K562 (cell line): ENCODE measurements around the gene EML6. TPM values are rescaled to one million over a fixed set of nuclear protein-coding genes. Genes with fewer than 3 reads are reported as not detected.
A peak's percentile ranks its signal among the peaks of the same experiment; 100 is the strongest.

ENCODE experiments used
- CBX3 ChIP-seq, 2 experiments: IDR thresholded peaks; 1 replicate in 1 of 2; 2 replicates in 1 of 2; pipeline ENCODE4 v1.6.1; 2012; ENCODE audit warnings: inconsistent platforms in 2 of 2, low read length in 2 of 2, borderline replicate concordance in 1 of 2, control low read depth in 1 of 2
- CREB1 ChIP-seq, 2 experiments: sonication (generic) in 1 of 2; formaldehyde crosslinking in 1 of 2; IDR thresholded peaks; 2 replicates each; pipeline versions ENCODE4 v1.6.1 to v1.8.0; 2012 to 2022; ENCODE audit warnings: inconsistent platforms in 1 of 2, mild to moderate bottlenecking in 1 of 2, missing genetic modification reagents in 1 of 2, moderate library complexity in 1 of 2
- ELF1 ChIP-seq: fragments of 200-800 bp; sonication (Bioruptor generic); IDR thresholded peaks from 2 replicates; pipeline ENCODE4 v1.6.1; 2016; ENCODE audit warnings: missing genetic modification characterization, missing compliant biosample characterization
- FOXP1 ChIP-seq: sonication (generic); formaldehyde crosslinking; IDR thresholded peaks from 2 replicates; pipeline ENCODE4 v1.8.0; 2022; ENCODE audit warnings: mild to moderate bottlenecking, missing genetic modification reagents
- IFI16 ChIP-seq: fragments of 250-450 bp; sonication (Bioruptor Pico); IDR thresholded peaks from 2 replicates; pipeline ENCODE4 v2.1.2; 2022; ENCODE audit warnings: mild to moderate bottlenecking, inconsistent platforms
- JUNB ChIP-seq: fragments of 450-650 bp; formaldehyde crosslinking; conservative IDR thresholded peaks from 2 replicates; pipeline ENCODE4 v1.4.0; 2020; ENCODE audit warnings: mild to moderate bottlenecking
- L3MBTL2 ChIP-seq: fragments of 450-650 bp; IDR thresholded peaks from 2 replicates; pipeline ENCODE4 v1.6.1; 2016; ENCODE audit warnings: mild to moderate bottlenecking, moderate library complexity
- LEF1 ChIP-seq: fragments of 450-650 bp; IDR thresholded peaks from 2 replicates; pipeline ENCODE4 v1.6.1; 2016; ENCODE audit warnings: mild to moderate bottlenecking
- MAX ChIP-seq: sonication (generic); formaldehyde crosslinking; IDR thresholded peaks from 2 replicates; pipeline ENCODE4 v1.9.0; 2022; ENCODE audit warnings: mild to moderate bottlenecking, missing genetic modification reagents
- NCOA4 ChIP-seq: fragments of 450-650 bp; IDR thresholded peaks from 2 replicates; pipeline ENCODE4 v1.6.1; 2018; ENCODE audit warnings: mild to moderate bottlenecking; ENCODE audit not compliant: partially characterized antibody
- NR2C2 ChIP-seq, 2 experiments: fragments of 200-800 bp in 1 of 2; sonication (Bioruptor generic) in 1 of 2; sonication (generic) in 1 of 2; formaldehyde crosslinking in 1 of 2; IDR thresholded peaks; 2 replicates each; pipeline versions ENCODE4 v1.6.1 to v1.8.0; 2016 to 2022; ENCODE audit warnings: mild to moderate bottlenecking in 1 of 2, missing compliant biosample characterization in 1 of 2, missing genetic modification characterization in 1 of 2, missing genetic modification reagents in 1 of 2
- NUFIP1 ChIP-seq: fragments of 450-650 bp; IDR thresholded peaks from 2 replicates; pipeline ENCODE4 v1.6.1; 2018; ENCODE audit not compliant: partially characterized antibody
- POLR2AphosphoS2 ChIP-seq: IDR thresholded peaks from 2 replicates; pipeline ENCODE4 v1.6.1; 2012; ENCODE audit warnings: low read length, improper control_type of control experiment
- RBM25 ChIP-seq: fragments of 200-400 bp; formaldehyde crosslinking; IDR thresholded peaks from 2 replicates; pipeline ENCODE4 v1.6.1; 2018; ENCODE audit warnings: low read length, low read depth, moderate library complexity; ENCODE audit not compliant: severe bottlenecking
- RFX1 ChIP-seq: fragments of 450-650 bp; IDR thresholded peaks from 2 replicates; pipeline ENCODE4 v1.6.1; 2016; ENCODE audit warnings: mild to moderate bottlenecking, moderate library complexity
- SMAD4 ChIP-seq: fragments of 250-450 bp; sonication (Bioruptor Pico); conservative IDR thresholded peaks from 2 replicates; pipeline ENCODE4 v1.8.0; 2021; ENCODE audit warnings: inconsistent platforms, mild to moderate bottlenecking, moderate library complexity
- SMARCE1 ChIP-seq: fragments of 450-650 bp; IDR thresholded peaks from 2 replicates; pipeline ENCODE4 v1.7.1; 2016; ENCODE audit warnings: mild to moderate bottlenecking
- SMC3 ChIP-seq: conservative IDR thresholded peaks from 2 replicates; pipeline ENCODE4 v1.6.1; 2011; ENCODE audit warnings: low read depth, low read length, improper control_type of control experiment; ENCODE audit not compliant: insufficient read depth
- TAF9B ChIP-seq: fragments of 450-650 bp; IDR thresholded peaks from 2 replicates; pipeline ENCODE4 v1.6.1; 2018; ENCODE audit warnings: mild to moderate bottlenecking; ENCODE audit not compliant: partially characterized antibody
- TRIM24 ChIP-seq, 2 experiments: fragments of 450-650 bp; IDR thresholded peaks; 2 replicates each; pipeline ENCODE4 v1.6.1; 2016
- YBX1 ChIP-seq: fragments of 450-650 bp; IDR thresholded peaks from 2 replicates; pipeline ENCODE4 v1.7.1; 2016; ENCODE audit warnings: mild to moderate bottlenecking
- ZBTB12 ChIP-seq: fragments of 250-450 bp; sonication (Bioruptor Pico); IDR thresholded peaks from 2 replicates; pipeline ENCODE4 v1.4.0; 2020
- ZBTB8A ChIP-seq: fragments of 450-650 bp; IDR thresholded peaks from 2 replicates; pipeline ENCODE4 v1.6.1; 2018; ENCODE audit warnings: mild to moderate bottlenecking, moderate library complexity; ENCODE audit not compliant: partially characterized antibody
- polyA plus RNA-seq, 8 experiments: library from polyadenylated mRNA; depleted of rRNA in 4 of 8; stranded (reverse) in 5 of 8; unstranded in 3 of 8; fragments of >200 nt; fragmentation: Nextera tagmentation in 2 of 8; fragmentation: Illumina TruSeq in 1 of 8; extraction: Ambion mirVana in 2 of 8; extraction: Trizol in 1 of 8; gene quantifications; 2 replicates each; pipeline versions ENCODE4 v1.2.1 to v1.2.3, GENCODE V29; 2011 to 2014; ENCODE audit warnings: inconsistent platforms in 1 of 8, missing spikeins in 1 of 8
- total RNA-seq, 7 experiments: library from RNA; depleted of rRNA in 6 of 7; stranded (reverse); fragments of >200 nt in 6 of 7; fragmentation: Illumina TruSeq in 2 of 7; extraction: Trizol in 2 of 7; gene quantifications; 2 replicates each; pipeline versions ENCODE4 v1.2.1 to v1.2.3, GENCODE V29; 2011 to 2021; ENCODE audit warnings: low replicate concordance in 1 of 7
- TF ChIP-seq, protein P1 (sequence below): fragments of 200-800 bp; sonication (Bioruptor generic); IDR thresholded peaks from 2 replicates; pipeline ENCODE4 v1.6.1; 2017; ENCODE audit warnings: missing genetic modification characterization, missing compliant biosample characterization
- TF ChIP-seq, protein P2 (sequence below): fragments of 450-650 bp; IDR thresholded peaks from 2 replicates; pipeline ENCODE4 v1.7.0; 2016; ENCODE audit warnings: borderline replicate concordance

EML6 gene
- total and polyA plus RNA-seq, 9 of the 15 experiments (the other 6 are each of a cell fraction or from before 2014, with no cell fraction given): 0.07 to 0.56 (median 0.25) TPM

DNA sequence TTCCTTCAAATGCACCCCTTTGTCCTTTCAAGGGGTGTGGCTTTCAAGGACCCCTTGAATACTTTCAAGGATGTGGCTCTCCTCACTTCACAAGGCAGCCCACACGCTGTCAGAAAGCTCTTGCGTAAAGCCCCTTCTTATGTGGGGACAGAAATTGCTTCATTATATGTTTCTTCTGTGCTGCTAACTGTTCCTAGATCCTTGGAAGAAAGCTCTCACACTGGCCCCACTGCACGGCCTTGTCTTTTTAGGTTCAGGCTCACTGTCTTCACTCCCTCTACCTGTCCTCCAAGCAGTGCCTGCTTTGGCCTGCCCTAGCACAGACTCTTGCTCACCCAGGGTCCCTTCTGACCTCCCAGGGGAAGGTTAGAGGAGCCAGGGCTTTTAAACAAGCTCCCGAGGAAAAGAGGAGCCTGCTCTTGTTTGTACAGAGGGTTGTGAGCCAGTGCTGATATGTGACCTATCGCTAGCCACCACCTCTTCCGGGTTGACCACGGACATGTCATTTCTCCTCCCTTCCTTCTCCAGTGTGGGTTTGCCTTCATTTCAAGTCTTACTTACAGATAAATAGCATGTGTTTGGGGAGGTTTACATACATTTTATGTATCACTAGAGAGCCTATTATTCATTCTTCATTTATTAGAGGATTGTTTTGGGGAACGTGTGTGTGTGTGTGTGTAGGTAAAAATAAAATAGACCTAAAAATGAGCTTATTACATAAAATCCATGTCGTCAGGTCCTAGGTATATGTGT lies 232.1 kb downstream of the EML6 start (continued):
- TF ChIP-seq ZBTB12 (CRISPR knock-in tag): peak; percentile 36; the same call in 1 of the 2 replicates
- no peak for TF ChIP-seq NCOA4
- 0 out of 4 replicates have a peak, but pooled peaks of 1 of the 2 experiments have one; percentile 10 for TF ChIP-seq TRIM24 (IDR thresholded peaks at IDR 0.05)
- no peak for TF ChIP-seq YBX1
- TF ChIP-seq CREB1 (IDR thresholded peaks at IDR 0.05): no peak
- TF ChIP-seq CREB1 (CRISPR knock-in tag; IDR thresholded peaks at IDR 0.05): no peak
- TF ChIP-seq SMC3: no peak
- TF ChIP-seq SMAD4 (CRISPR knock-in tag): peak; percentile 72
- TF ChIP-seq ZBTB8A: no peak
- TF ChIP-seq CBX3 (IDR thresholded peaks at IDR 0.05; ENCODE audit: borderline replicate concordance in 1 of 2, low read length in 2 of 2): peak in 1 of 2 experiments; percentile 64; a peak in 1 of 3 replicates
- TF ChIP-seq RFX1: no peak
- TF ChIP-seq, protein P1, sequence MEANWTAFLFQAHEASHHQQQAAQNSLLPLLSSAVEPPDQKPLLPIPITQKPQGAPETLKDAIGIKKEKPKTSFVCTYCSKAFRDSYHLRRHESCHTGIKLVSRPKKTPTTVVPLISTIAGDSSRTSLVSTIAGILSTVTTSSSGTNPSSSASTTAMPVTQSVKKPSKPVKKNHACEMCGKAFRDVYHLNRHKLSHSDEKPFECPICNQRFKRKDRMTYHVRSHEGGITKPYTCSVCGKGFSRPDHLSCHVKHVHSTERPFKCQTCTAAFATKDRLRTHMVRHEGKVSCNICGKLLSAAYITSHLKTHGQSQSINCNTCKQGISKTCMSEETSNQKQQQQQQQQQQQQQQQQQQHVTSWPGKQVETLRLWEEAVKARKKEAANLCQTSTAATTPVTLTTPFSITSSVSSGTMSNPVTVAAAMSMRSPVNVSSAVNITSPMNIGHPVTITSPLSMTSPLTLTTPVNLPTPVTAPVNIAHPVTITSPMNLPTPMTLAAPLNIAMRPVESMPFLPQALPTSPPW (CRISPR knock-in tag): 0 out of 2 replicates have a peak, but pooled peaks have one; percentile 23
- TF ChIP-seq JUNB (CRISPR knock-in tag): no peak
- TF ChIP-seq, protein P2, sequence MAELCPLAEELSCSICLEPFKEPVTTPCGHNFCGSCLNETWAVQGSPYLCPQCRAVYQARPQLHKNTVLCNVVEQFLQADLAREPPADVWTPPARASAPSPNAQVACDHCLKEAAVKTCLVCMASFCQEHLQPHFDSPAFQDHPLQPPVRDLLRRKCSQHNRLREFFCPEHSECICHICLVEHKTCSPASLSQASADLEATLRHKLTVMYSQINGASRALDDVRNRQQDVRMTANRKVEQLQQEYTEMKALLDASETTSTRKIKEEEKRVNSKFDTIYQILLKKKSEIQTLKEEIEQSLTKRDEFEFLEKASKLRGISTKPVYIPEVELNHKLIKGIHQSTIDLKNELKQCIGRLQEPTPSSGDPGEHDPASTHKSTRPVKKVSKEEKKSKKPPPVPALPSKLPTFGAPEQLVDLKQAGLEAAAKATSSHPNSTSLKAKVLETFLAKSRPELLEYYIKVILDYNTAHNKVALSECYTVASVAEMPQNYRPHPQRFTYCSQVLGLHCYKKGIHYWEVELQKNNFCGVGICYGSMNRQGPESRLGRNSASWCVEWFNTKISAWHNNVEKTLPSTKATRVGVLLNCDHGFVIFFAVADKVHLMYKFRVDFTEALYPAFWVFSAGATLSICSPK: no peak
- peak; percentile 85 for TF ChIP-seq ELF1 (tag)
- no peak for TF ChIP-seq IFI16 (CRISPR knock-in tag)
- TF ChIP-seq L3MBTL2: peak; percentile 55
- no peak for TF ChIP-seq MAX (CRISPR knock-in tag)
- peak; percentile 66 for TF ChIP-seq TAF9B
- peak; percentile 52; the same call in 1 of the 2 replicates for TF ChIP-seq LEF1
- no peak for TF ChIP-seq POLR2AphosphoS2
- no peak for TF ChIP-seq RBM25
- peak; percentile 52 for TF ChIP-seq NUFIP1
- 0 out of 2 replicates have a peak, but pooled peaks have one; percentile 27 for TF ChIP-seq FOXP1 (CRISPR knock-in tag)
- peak; percentile 75 for TF ChIP-seq NR2C2 (CRISPR knock-in tag; IDR thresholded peaks at IDR 0.05)
- peak; percentile 96 for TF ChIP-seq NR2C2 (tag; IDR thresholded peaks at IDR 0.05)
- no peak; the same call in 1 of the 2 replicates for TF ChIP-seq SMARCE1
